GM06990 (cell line): Measurements from ENCODE around the gene EXD3.

Source experiments
- DNase-seq: peaks from one replicate; pipeline ENCODE4 v3.0.0-alpha.2; 2011; ENCODE audit not compliant: insufficient read length; ENCODE audit errors: extremely low read depth
- H3K27me3 ChIP-seq: replicated peaks from 2 replicates; pipeline ENCODE4 v1.6.0; 2011; ENCODE audit warnings: low read length; ENCODE audit not compliant: control insufficient read depth, insufficient read depth
- H3K36me3 ChIP-seq: 2 replicates; pipeline ENCODE4 v1.5.1; 2011; ENCODE audit warnings: low read length; ENCODE audit not compliant: control insufficient read depth, insufficient read depth
- H3K4me3 ChIP-seq: replicated peaks from 2 replicates; pipeline ENCODE4 v1.5.1; 2011; ENCODE audit warnings: low read depth, mild to moderate bottlenecking, control low read depth, low read length
- CTCF ChIP-seq: IDR thresholded peaks from 2 replicates; pipeline ENCODE4 v1.5.1; 2011; ENCODE audit warnings: low read length, control low read depth, mild to moderate bottlenecking, inconsistent platforms; ENCODE audit not compliant: insufficient read depth, poor library complexity, severe bottlenecking

EXD3 gene

GRCh38 chr9:137370865-137371520 lies 52.0 kb downstream of the EXD3 start:
- no peaks in the 10 kb centered on the region for H3K36me3 ChIP-seq
- H3K27me3 ChIP-seq, result no peaks in the 10 kb centered on the region
- TF ChIP-seq CTCF, result no peak
- H3K4me3 ChIP-seq, result no peak overlapping the region
- no peak for DNase-seq

DNA sequence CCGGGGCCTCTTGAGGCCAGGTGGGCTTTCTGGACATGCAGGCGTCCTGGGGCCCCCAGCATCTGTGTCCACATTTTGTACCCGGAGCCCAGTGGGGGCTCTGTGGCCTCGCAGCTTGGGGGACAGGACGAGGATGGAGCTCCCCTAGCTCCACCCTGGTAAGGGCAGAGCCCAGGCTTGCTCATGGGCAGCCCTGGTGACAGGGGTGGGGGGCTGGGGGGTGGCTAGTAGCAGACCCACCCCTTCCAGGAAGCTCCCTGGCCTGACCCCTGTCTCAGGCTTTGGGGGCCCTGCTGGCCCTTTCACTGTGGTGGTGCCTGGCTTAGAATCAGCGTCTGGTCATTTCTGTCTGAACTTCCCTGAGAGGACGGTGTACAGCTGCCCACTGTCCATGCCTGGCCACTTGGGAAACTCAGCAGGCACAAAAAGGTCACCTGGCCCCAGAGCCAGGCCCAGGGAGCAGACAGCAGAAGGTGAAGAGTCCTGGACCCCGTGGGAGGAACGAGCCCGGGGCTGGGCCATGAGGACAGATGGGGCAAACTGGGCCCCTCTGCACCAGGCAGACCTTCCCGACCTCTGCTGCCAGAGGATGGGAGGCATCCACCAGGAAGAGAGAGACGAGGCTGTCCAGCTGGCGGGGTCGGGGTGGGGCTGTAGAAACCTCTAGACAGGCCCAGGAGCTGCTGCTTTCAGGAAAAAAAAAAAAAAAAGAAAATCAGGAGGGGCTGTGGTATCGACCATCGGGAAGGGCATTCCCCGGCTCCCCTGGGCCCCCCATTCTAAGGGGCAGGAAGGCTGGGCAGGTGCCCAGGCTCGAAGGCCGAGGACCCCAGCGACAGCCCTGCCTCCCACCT lies 52.8 kb downstream of the EXD3 start:
- Histone ChIP-seq H3K36me3 (no peaks in the 10 kb centered on the region), H3K4me3 (no peak overlapping the region), H3K27me3 (no peaks in the 10 kb centered on the region)
- no peak for DNase-seq
- no peak for TF ChIP-seq CTCF

- no peak for TF ChIP-seq CTCF
- no peak overlapping the region for H3K4me3 ChIP-seq
- H3K27me3 ChIP-seq, result no peaks in the 10 kb centered on the region
- no peak for DNase-seq
- H3K36me3 ChIP-seq, result no peaks in the 10 kb centered on the region
Measured at GRCh38 chr9:137369061-137369787, 53.7 kb downstream of the EXD3 start.

- no peak for TF ChIP-seq CTCF
- no peaks in the 10 kb centered on the region for H3K36me3 ChIP-seq
- H3K27me3 ChIP-seq, result no peaks in the 10 kb centered on the region
- DNase-seq, result no peak
- H3K4me3 ChIP-seq, result no peak overlapping the region
Measured at GRCh38 chr9:137368431-137369035, 54.4 kb downstream of the EXD3 start.

DNA sequence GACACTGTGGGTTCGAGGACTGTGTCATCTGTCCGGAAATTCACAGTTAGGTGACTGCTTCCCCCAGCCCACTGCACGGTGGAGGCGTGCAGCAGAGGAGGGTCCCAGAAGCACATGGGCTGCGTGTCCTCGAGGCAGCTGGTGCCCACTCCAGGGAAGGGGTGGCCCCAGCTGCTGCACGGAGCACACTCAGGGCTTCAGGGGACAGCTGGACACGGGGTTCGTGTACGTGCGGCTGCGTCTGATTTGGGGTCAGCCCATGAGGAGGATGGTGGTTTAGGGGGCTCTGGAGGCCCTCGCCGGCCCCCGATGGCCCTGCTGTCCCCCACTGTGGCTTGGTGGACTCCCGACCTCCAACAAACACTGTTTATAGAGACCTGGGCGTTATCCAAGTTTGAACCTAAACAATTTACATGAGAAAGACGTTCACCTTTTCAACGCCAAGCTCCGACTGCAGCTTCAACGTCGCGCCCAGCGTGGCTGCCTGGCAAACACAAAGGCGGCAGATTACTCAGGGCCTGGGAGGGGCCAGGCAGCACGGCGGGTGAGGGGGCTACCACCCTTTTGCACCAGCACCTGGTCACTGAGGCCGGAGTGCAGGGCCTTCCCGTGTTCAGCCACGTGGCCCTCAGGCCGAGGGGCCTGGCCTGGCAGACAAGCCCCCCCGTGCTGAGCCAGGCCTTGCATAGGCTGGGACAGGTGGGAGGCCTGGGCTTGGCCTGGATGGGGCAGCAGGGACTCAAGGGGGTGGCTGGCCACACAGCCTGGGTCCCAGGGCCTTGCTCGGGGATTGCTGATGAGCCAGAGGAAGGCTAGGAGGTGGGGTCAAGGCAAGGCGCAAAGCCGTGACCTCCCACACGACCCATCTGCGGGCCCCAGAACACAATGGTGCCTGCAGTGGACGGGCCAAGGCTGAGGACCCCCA lies 55.2 kb downstream of the EXD3 start:
- no peak for DNase-seq
- no peaks in the 10 kb centered on the region for H3K36me3 ChIP-seq
- no peaks in the 10 kb centered on the region for H3K27me3 ChIP-seq
- TF ChIP-seq CTCF, result no peak
- no peak overlapping the region for H3K4me3 ChIP-seq
